ENCODE results near the gene AKR1C8.

The AKR1C8 gene

DNA sequence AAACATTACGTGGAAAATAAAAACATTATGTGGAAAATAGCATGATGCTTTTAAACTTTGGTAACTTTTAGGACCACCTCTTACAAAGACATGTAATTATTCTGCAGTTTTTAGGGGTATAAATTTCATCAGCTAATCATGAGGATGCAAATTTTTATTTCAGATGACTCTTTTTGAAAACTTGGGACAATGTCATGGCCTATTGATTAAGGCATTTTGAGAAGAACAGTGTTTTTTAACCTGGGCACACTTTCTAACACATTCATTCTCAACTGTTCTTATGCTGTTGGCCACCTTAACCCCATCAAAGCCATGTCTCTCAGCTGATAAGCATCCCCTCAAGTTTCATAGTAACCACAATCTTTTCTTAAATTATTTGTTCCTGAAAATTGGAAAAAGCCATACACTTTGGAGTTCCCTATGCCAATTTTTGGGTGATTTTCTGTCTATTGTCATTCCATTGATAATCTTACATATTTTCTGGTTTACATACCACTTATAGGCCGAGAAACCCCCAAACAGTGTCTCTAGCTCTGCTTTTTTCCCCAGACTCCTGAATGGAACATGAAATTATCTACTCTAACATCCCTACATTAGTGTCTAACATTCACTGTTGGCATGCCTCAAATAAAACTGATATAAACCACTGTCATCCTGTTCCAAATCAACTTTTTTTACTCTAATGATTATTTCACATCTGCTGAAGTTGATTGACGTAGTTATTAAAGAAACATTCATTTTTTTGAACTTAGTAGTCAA, 76.1 kb downstream of the AKR1C8 start:
- no peak overlapping the region for H3K4me3 ChIP-seq (ENCODE audit: low read depth, low read length)

DNA sequence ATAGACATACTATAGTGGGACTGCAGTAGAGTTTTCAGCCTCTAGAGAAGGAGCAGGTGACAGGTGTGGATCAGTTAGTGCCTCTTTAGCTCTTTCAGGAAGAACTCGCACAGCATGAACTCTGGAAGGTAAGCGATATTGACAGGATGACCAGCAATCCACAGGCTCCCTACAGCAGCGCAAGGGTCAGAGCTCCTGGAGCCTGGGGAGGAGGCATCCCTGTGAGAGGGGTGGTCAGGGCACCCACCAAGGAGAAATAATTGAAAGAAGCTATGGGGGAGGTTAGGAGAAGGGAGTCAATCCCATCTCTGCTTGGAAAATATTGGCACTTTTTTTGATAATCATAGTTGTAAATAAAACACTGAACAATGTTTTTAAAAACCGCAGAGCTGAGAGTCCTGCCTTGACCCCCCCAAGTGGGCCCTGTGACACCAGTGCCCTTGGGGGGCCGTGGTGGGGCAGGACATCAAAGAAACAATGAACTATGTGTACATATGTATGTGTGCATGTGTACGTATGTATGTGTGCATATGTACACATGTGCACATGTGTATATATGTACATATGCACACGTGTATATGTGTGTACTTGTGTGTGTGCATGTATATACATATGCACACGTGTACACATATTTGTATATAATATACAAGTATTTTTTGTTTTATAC, 77.0 kb downstream of the AKR1C8 start:
- H3K4me3 ChIP-seq (ENCODE audit: low read depth, low read length) = no peak overlapping the region

GRCh38 chr10:5106553-5106952, 78.4 kb downstream of the AKR1C8 start:
- H3K4me3 ChIP-seq (ENCODE audit: low read depth, low read length) = no peak overlapping the region

GRCh38 chr10:5105626-5106025, 79.3 kb downstream of the AKR1C8 start:
- H3K4me3 ChIP-seq (ENCODE audit: low read depth, low read length) = no peak overlapping the region
